Thyroid gland (tissue), 4 donors: Measurements from ENCODE around the gene SPTBN4.
"Not testable (repeated sequence)": the region's sequence is repeated elsewhere in the genome, so short reads cannot be mapped to it uniquely, and the experiment has no call there.

Source experiments
- POLR2A ChIP-seq, 2 donors: fragments of 450-650 bp; IDR thresholded peaks; one replicate each; pipeline ENCODE4 v1.6.1; 2017; ENCODE audit warnings: antibody characterized with exemption in 2 of 2, mild to moderate bottlenecking in 2 of 2, moderate library complexity in 1 of 2
- TF ChIP-seq, protein P1 (sequence below), 6 experiments: fragments of 200-600 bp in 3 of 6; fragments of 450-650 bp in 3 of 6; sonication (generic) in 3 of 6; IDR thresholded peaks; one replicate each; pipeline ENCODE4 v1.5.1; 2016 to 2019; ENCODE audit warnings: antibody characterized with exemption in 6 of 6, mild to moderate bottlenecking in 2 of 6, inconsistent platforms in 1 of 6, moderate library complexity in 1 of 6

DNA sequence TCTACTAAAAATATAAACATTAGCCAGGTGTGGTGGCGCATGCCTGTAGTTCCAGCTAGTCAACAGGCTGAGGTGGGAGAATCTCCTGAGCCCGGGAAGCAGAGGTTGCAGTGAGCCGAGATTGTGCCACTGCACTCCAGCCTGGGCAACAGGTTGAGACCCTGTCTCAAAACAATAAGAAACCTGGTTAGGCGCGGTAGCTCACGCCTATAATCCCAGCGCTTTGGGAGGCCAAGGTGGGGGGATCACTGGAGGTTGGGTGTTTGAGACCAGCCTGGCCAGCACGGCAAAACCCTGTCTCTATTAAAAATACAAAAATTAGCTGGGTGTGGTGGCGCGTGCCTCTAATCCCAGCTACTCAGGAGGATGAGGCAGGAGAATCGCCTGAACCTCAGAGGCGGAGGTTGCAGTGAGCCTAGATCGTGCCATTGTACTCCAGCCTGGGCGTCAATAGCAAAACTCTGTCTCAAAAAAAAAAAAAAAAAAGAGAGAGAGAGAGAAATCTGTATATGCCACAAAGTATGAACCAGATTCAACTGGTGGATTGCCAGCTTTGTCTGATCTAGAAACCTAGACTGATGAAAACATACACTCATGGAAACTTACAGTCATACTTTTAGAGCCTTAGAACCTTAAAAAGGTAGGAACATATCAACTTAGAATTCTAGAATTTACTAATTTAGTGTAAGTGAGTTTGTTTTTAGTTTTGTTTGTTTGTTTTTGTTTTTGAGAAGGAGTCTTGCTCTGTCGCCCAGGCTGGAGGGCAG lies 9.3 kb downstream of the SPTBN4 start:
- TF ChIP-seq, protein P1, sequence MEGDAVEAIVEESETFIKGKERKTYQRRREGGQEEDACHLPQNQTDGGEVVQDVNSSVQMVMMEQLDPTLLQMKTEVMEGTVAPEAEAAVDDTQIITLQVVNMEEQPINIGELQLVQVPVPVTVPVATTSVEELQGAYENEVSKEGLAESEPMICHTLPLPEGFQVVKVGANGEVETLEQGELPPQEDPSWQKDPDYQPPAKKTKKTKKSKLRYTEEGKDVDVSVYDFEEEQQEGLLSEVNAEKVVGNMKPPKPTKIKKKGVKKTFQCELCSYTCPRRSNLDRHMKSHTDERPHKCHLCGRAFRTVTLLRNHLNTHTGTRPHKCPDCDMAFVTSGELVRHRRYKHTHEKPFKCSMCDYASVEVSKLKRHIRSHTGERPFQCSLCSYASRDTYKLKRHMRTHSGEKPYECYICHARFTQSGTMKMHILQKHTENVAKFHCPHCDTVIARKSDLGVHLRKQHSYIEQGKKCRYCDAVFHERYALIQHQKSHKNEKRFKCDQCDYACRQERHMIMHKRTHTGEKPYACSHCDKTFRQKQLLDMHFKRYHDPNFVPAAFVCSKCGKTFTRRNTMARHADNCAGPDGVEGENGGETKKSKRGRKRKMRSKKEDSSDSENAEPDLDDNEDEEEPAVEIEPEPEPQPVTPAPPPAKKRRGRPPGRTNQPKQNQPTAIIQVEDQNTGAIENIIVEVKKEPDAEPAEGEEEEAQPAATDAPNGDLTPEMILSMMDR (IDR thresholded peaks at IDR 0.05), result not testable (repeated sequence)
- not testable (repeated sequence) for TF ChIP-seq POLR2A (IDR thresholded peaks at IDR 0.05)
